ENCODE data around the gene KCND3.

- TF ChIP-seq ZNF302 (tag by site-specific recombination; IDR thresholded peaks at IDR 0.05; ENCODE audit: low read depth) = no peak
- no peak for TF ChIP-seq CTCF (tag by site-specific recombination; IDR thresholded peaks at IDR 0.05)
Observed at GRCh38 chr1:112017183-112017582, 27.7 kb upstream of the KCND3 start.
